Spleen (tissue), 11 donors: ENCODE data around the gene ODAD4. TPM values are rescaled to one million over a fixed set of nuclear protein-coding genes. Genes with fewer than 3 reads are reported as not detected.

Experiments used
- DNase-seq: peaks from one replicate; pipeline ENCODE4 v3.0.0-alpha.2; 2020
- H3K27ac ChIP-seq, 8 donors: fragments of 200-600 bp; sonication (generic) in 7 of 8; 1 replicate in 4 of 8; 2 replicates in 4 of 8; pipeline versions ENCODE4 v1.5.0 to v1.8.0; 2016 to 2021; ENCODE audit warnings: inconsistent platforms in 4 of 8, mild to moderate bottlenecking in 4 of 8, moderate library complexity in 1 of 8
- H3K27me3 ChIP-seq, 7 donors: fragments of 200-600 bp; sonication (generic) in 6 of 7; replicated peaks in 1 of 7; 1 replicate in 4 of 7; 2 replicates in 3 of 7; pipeline versions ENCODE4 v1.5.0 to v1.8.0; 2016 to 2021; ENCODE audit warnings: inconsistent platforms in 3 of 7, mild to moderate bottlenecking in 1 of 7
- H3K36me3 ChIP-seq, 6 donors: fragments of 200-600 bp; sonication (generic) in 5 of 6; 1 replicate in 4 of 6; 2 replicates in 2 of 6; pipeline versions ENCODE4 v1.5.0 to v1.8.0; 2016 to 2021; ENCODE audit warnings: inconsistent platforms in 2 of 6
- H3K4me1 ChIP-seq, 6 donors: fragments of 200-600 bp; sonication (generic) in 5 of 6; 1 replicate in 3 of 6; 2 replicates in 3 of 6; pipeline versions ENCODE4 v1.5.0 to v1.8.0; 2016 to 2021; ENCODE audit warnings: inconsistent platforms in 3 of 6
- H3K4me3 ChIP-seq, 8 donors: fragments of 200-600 bp; sonication (generic) in 7 of 8; 1 replicate in 4 of 8; 2 replicates in 4 of 8; pipeline versions ENCODE4 v1.5.0 to v1.8.0; 2016 to 2021; ENCODE audit warnings: inconsistent platforms in 4 of 8, mild to moderate bottlenecking in 4 of 8, moderate library complexity in 2 of 8
- H3K9me3 ChIP-seq, 8 donors: fragments of 200-600 bp; sonication (generic) in 7 of 8; 1 replicate in 4 of 8; 2 replicates in 4 of 8; pipeline versions ENCODE4 v1.5.0 to v1.8.0; 2016 to 2021; ENCODE audit warnings: inconsistent platforms in 4 of 8
- POLR2A ChIP-seq, 3 donors: fragments of 450-650 bp; IDR thresholded peaks; one replicate each; pipeline ENCODE4 v1.5.1; 2017; ENCODE audit warnings: antibody characterized with exemption in 3 of 3, mild to moderate bottlenecking in 1 of 3
- POLR2AphosphoS5 ChIP-seq, 3 donors: sonication (generic); formaldehyde crosslinking; IDR thresholded peaks; one replicate each; pipeline ENCODE4 v1.5.1; 2017; ENCODE audit warnings: antibody characterized with exemption in 3 of 3
- whole genome bisulfite sequencing, 5 donors: extraction: QIAGEN DNeasy Blood & Tissue Kit in 3 of 5; methylation state at CpG; one replicate each; pipeline versions ENCODE4 v1.1.5 to v1.1.7; 2013 to 2018; 5-methylcytosine and 5-hydroxymethylcytosine counted together
- intact Hi-C: fragments of 100-400 bp; cut with DNase I; formaldehyde crosslinking; loops from one replicate; pipeline ENCODE4 v1.15.0; 2023; ENCODE audit warnings: low total_unique reads
- polyA plus RNA-seq, 3 donors: library from polyadenylated mRNA; stranded (reverse); fragments of 200-250 nt; gene quantifications; one replicate each; pipeline ENCODE4 v1.2.1, GENCODE V29; 2013
- total RNA-seq, 7 donors: library from RNA; depleted of rRNA in 3 of 7; stranded (reverse); fragments of >200 nt in 3 of 7; fragmentation: NEBNext Ultra II Directional in 4 of 7; extraction: Animal tissue kit (Norgen Biotek cat#: 25700) in 4 of 7; gene quantifications; one replicate each; pipeline versions ENCODE4 v1.1.0 to v1.2.1, GENCODE V29; 2016 to 2021
- TF ChIP-seq, protein P1 (sequence below), 11 experiments: fragments of 200-600 bp in 7 of 11; fragments of 450-650 bp in 4 of 11; sonication (generic) in 4 of 11; IDR thresholded peaks in 8 of 11; conservative IDR thresholded peaks in 3 of 11; 1 replicate in 7 of 11; 2 replicates in 4 of 11; pipeline versions ENCODE4 v1.4.0 to v1.8.0; 2016 to 2021; ENCODE audit warnings: antibody characterized with exemption in 11 of 11, inconsistent platforms in 4 of 11, mild to moderate bottlenecking in 1 of 11
- donor health status: healthy with polysubstance abuse.
- donor health status: DM: no; HTN: no; CAD: no; lungs with moderate emphysema.
- donor health status: DM: no; HTN: no; CAD: no.
- donor health status: Bipolar disorder and iron deficiency.
- donor health status: healthy.
- donor health status: DM: no; HTN: no; CAD: no.
- donor health status: DM: yes; HTN: yes; CAD: no.

ODAD4 gene
- total and polyA plus RNA-seq, 10 donors, result 0.20 to 1.0 (median 0.33) TPM; not detected in 4

DNA sequence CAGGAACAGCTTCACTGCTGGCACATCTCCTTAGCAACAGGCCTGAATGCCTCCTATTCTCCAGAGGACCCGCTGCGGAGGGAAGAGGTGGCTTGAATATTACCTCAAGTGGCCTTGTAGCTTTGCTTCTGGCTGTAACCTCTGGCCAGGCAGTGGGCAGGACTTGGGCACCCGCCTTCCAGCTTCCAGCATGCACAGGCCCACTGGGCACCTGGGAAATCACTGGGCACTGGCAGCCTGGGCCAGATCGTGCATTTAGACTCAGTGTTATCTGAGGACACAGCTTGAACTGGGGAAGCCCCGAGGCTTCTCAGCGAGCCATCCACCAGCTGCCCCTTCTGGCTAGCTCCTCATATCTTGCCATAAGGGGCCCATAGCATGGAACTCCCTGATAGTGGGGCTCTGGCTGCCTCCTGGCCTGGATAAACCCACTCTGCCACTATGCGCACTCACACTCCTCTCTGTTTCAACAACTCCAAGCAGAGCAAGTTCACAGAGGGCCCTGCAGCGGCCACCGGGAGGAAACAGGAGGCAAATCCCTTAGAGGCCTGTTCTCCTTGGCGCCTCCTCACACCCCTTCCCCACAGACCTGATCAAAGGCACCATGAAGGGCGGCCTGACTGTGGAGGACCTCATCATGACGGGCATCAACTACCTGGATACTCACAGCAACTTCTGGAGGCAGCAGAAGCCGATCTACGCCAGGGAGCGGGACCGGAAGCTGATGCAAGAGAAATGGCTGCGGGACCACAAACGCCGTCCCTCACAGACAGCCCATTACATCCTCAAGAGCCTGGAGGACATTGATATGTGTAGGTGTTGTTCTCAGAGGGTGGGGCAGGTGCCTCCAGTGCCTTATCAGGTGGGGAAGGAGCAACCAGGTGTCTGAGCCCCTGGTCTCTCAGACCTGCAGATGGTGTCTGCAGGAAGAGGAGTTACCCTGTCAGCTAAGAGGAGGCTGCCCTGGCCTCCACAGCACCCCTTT, 7.8 kb downstream of the ODAD4 start:
- Histone ChIP-seq H3K27me3 (no peaks in the 10 kb centered on the region), H3K36me3 (no peaks in the 10 kb centered on the region), H3K9me3 (no peaks in the 10 kb centered on the region), H3K27ac (no peak overlapping the region), H3K4me1 (peaks cover 0 to 3% (median 0%) of the 10 kb centered on the region in 6 donors), H3K4me3 (no peak overlapping the region)
- DNase-seq, result no peak
- TF ChIP-seq, protein P1, sequence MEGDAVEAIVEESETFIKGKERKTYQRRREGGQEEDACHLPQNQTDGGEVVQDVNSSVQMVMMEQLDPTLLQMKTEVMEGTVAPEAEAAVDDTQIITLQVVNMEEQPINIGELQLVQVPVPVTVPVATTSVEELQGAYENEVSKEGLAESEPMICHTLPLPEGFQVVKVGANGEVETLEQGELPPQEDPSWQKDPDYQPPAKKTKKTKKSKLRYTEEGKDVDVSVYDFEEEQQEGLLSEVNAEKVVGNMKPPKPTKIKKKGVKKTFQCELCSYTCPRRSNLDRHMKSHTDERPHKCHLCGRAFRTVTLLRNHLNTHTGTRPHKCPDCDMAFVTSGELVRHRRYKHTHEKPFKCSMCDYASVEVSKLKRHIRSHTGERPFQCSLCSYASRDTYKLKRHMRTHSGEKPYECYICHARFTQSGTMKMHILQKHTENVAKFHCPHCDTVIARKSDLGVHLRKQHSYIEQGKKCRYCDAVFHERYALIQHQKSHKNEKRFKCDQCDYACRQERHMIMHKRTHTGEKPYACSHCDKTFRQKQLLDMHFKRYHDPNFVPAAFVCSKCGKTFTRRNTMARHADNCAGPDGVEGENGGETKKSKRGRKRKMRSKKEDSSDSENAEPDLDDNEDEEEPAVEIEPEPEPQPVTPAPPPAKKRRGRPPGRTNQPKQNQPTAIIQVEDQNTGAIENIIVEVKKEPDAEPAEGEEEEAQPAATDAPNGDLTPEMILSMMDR (IDR thresholded peaks at IDR 0.05 in 8 of 11, conservative IDR thresholded peaks at IDR 0.05 in 3 of 11), result no peak
- TF ChIP-seq POLR2A (IDR thresholded peaks at IDR 0.05) (no peak), POLR2AphosphoS5 (IDR thresholded peaks at IDR 0.05) (no peak)
- intact Hi-C loops, result no loop called here
- whole genome bisulfite sequencing, 5 donors, result 87 to 95% (median 90%) methylated on average over 17 to 19 of the region's 19 CpGs

DNA sequence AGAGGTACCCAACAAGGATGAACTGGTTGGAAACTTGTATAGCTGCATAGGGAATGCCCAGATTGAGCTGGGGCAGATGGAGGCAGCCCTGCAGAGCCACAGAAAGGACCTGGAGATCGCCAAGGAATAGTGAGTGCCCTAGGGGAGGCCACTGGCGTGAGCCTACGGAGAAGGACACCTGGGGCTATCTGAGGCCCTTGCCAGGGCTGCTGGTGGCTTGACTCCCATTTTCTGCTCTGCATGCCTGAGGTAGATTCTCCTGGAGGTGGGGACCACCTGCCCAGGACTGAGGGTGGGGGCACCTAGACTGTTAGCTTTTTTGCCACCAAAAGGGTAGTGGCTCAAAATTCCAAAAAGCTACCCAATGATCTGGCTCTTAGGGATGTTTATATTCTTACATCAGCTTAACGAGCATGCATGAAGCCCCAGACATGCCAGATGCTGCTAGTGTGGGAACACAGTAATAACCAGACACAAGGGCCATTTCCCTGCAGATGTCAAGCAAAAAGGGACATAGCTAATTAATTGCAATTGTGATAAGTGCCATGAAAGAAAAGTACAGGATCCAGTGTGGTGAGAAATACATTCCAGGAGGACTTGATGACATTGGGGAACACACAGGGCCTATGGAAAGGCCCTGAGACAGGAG, 8.8 kb downstream of the ODAD4 start:
- WGBS, 5 donors, result 84 to 94% (median 90%) methylated on average over 4 of the region's 4 CpGs
- Histone ChIP-seq H3K4me3 (no peak overlapping the region), H3K27me3 (no peaks in the 10 kb centered on the region), H3K4me1 (no peaks in the 10 kb centered on the region), H3K9me3 (no peaks in the 10 kb centered on the region), H3K36me3 (no peaks in the 10 kb centered on the region), H3K27ac (no peak overlapping the region)
- intact Hi-C loops, result no loop called here
- no peak for TF ChIP-seq POLR2AphosphoS5 (IDR thresholded peaks at IDR 0.05)
- TF ChIP-seq, protein P1 (IDR thresholded peaks at IDR 0.05 in 8 of 11, conservative IDR thresholded peaks at IDR 0.05 in 3 of 11), result no peak
- TF ChIP-seq POLR2A (IDR thresholded peaks at IDR 0.05), result no peak
- no peak for DNase-seq

DNA sequence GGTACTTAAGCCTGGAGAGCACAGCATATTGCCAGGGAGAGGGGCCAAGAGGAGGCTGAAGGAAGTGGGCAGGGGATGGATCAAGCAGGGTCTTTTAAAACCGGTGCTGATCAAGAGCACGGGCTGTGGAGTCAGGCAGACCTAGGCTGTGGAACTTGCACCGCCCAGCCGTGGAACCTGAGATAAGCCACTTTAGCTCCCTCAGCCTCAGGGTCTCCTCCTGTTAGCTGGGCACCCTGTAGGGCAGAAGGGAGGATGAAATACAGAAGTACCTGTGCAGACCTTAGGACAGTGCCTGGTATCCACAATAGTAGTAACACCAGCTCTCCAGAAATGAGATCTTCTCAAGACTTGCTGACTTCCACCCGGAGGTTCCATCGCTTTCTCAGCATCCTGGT, 9.3 kb downstream of the ODAD4 start:
- intact Hi-C loops, result no loop called here
- TF ChIP-seq POLR2A (IDR thresholded peaks at IDR 0.05) (no peak), POLR2AphosphoS5 (IDR thresholded peaks at IDR 0.05) (no peak)
- TF ChIP-seq, protein P1 (IDR thresholded peaks at IDR 0.05 in 8 of 11, conservative IDR thresholded peaks at IDR 0.05 in 3 of 11), result no peak
- H3K27me3 ChIP-seq, result no peaks in the 10 kb centered on the region
- DNase-seq, result no peak
- no peaks in the 10 kb centered on the region for H3K4me1 ChIP-seq
- H3K27ac ChIP-seq, result no peak overlapping the region
- H3K36me3 ChIP-seq, result no peaks in the 10 kb centered on the region
- WGBS, 5 donors, result 87 to 96% (median 93%) methylated on average over 6 of the region's 6 CpGs
- H3K9me3 ChIP-seq, result no peaks in the 10 kb centered on the region
- no peak overlapping the region for H3K4me3 ChIP-seq

DNA sequence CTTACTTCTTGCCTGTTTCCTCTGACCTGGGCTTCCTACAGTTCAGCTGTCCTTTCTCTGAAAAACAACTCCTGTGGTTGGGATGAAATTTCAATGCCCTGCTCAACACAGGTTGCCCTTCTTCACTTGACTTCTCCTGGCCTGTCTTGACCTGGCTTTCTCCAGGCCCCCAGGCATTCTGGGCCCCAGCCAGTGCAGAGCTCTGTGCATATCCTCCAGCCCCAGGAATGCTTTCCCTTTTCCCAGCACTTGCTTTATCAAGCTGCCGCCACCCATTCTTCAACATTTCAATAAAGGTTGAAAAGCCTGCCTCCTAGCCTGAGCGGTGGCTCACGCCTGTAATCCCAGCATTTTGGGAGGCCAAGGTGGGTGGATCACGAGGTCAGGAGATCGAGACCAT, 10.8 kb downstream of the ODAD4 start:
- Histone ChIP-seq H3K9me3 (no peaks in the 10 kb centered on the region), H3K27me3 (no peaks in the 10 kb centered on the region), H3K4me1 (no peaks in the 10 kb centered on the region), H3K4me3 (no peak overlapping the region), H3K27ac (no peak overlapping the region), H3K36me3 (no peaks in the 10 kb centered on the region)
- TF ChIP-seq, protein P1 (IDR thresholded peaks at IDR 0.05 in 8 of 11, conservative IDR thresholded peaks at IDR 0.05 in 3 of 11), result no peak
- TF ChIP-seq POLR2AphosphoS5 (IDR thresholded peaks at IDR 0.05) (no peak), POLR2A (IDR thresholded peaks at IDR 0.05) (no peak)
- 88 to 96% (median 93%) methylated on average over 5 of the region's 5 CpGs for WGBS, 5 donors
- no peak for DNase-seq
- intact Hi-C loops, result no loop called here
